NCI-H82 treated with DMSO at 0.1 percent for 48 hours (cell line): ENCODE measurements around the gene SDR42E1.
"Not testable (repeated sequence)": the region's sequence is repeated elsewhere in the genome, so short reads cannot be mapped to it uniquely, and the experiment has no call there.

ENCODE experiments used
- DNase-seq: peaks from one replicate; lab custom pipeline; 2025; ENCODE audit not compliant: unreplicated experiment; lab: John Stamatoyannopoulos, UW

The SDR42E1 gene

DNA sequence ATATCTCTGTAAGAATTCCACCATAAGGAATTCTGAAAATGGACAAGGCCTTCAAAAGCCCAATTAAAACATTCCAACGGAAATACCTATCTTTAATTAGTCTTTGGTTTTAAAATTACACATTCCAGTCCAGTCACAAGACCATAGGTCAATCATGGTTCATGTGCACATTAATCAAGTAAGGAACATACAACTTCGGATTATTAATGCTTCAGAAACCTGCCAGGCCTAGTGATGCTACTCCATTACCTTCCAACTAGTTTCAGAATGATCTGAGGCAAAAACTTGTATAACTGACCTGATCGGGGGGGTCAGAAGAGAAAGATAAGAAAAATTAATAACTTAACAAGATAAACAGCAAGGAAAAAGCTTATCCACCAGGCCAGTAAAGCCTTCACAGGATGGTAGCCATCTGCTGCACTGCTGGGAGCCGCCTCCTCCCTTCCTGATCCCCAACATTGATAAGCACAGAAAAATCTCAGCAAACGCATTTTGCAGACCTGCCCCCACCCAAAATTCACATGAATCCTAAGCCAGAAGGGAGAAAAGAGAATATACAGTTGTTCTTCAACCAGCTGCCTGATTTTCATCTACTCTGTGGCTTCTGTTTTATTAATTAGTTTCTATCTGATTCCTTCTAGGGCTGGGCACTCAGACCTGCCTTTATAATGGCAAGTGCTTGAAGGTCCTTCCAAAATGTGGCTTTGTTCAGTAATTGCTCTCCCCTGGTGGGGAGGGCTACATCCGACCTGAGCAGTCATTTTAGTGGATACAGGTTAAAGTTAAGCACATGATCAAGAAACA is 6.0 kb downstream of the SDR42E1 start:
- DNase-seq = peak; percentile 77

DNA sequence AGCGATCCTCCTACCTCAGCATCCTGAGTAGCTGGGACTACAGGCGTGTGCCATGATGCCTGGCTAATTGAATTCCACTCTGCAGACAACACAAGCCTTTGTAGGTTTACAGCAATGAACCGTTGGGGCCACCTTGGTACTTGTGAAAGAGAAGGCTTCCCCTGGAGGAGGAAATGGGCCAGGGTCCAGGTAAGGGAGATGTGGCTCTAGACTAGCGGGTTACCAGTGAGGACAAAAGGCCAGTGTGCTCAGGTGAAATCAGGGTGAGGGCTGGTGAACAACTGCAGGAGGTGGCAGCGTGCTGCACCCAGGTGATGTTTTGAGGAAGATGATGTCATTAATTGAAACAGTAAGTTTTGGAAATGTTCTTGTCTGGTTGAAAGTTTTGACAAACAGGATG is 6.7 kb downstream of the SDR42E1 start:
- DNase-seq = no peak

DNA sequence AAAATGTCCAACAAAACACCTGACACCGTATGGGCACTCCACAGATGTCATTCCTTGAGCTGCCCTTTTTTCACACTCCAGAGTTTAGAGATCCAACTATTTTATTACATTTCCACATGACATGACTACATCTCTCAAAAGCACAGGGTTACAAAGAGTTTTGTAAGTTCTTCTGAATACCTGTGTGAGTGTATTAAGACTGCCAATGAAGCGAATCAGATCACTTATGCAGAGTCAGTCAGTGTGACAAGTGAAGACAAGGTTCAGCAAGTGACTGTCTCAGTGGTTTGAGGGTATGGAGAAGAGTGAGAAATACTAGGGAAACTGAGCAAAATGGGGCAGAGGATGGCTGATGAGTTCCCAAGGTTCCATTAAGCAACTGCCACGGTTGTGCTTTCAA is 8.4 kb downstream of the SDR42E1 start:
- no peak for DNase-seq

DNA sequence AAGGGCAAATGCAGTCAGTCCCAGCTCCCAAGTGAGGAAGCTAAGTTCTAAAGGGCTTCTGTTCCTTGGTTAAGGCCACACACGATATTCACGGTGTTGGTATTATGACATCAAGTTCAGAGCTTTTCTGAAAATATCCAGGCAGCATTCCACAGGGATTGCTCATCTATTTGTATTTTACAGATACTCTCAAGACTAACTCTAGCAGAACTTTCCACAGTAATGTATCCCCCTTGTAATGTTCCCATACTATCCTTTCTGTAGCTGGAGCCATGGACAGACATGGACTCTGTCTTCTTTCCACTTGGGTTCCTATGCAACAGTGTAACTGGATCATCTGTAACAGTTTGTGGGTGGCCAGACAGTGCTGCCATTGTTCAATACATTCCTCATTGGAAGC is 13.5 kb downstream of the SDR42E1 start:
- DNase-seq = no peak

DNA sequence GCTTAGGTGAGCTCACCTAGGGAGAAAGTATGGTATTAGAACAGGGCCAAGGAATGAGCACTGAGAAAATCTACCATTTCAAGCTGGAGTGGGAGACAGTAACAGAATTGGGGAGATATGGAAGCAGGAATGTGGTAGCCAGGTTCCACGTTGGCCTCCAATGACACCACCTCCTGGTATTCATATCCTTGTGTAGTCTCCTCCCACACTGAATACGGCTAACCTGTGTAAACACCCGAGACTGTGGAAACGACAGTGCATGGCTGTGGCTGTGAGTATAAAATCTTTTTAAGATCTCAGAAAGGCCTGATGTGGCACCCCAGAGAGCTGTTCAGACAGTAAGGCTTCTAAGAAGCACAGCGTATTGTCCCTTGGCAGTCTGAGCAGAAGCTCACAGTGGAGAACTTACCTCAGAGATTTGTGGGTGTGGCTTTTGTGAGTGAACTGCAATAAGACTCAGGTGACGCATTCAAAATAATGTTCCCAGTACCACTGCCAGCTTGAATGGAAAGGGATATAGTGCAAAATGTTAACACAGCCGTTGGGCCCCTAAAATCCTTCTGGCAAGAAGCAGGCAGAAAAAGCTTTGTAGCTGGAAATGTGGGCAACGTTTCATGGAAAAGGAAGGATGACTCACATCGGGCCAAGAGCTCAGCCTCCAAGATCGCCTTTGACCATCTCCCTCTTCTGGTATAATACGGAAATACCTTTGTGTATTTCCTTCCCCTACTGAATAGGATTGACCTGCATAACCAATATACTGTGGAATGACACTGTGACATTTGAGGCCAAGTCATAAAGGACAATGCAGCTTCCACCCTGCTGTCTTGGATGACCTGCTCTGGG is 14.4 kb downstream of the SDR42E1 start:
- DNase-seq = no peak

DNA sequence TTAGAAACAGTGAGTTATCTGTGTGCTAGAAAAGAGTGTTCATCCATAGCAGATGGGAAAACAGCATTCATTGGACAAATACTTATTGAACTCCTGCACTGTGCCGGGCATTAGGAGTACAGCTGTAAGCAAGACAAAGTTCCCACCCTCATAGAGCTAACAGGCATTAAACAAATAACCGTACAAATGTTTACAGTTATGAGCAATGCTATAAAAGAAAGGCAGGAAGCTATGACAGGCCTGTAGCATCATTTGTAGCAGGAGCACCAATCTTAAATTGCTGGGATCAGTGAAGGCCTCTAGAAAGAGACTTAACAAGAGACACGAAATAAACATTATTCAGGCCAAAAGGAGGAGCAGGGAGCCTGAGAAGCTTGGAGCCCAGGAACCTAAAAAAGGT is 15.6 kb downstream of the SDR42E1 start:
- DNase-seq = no peak

DNA sequence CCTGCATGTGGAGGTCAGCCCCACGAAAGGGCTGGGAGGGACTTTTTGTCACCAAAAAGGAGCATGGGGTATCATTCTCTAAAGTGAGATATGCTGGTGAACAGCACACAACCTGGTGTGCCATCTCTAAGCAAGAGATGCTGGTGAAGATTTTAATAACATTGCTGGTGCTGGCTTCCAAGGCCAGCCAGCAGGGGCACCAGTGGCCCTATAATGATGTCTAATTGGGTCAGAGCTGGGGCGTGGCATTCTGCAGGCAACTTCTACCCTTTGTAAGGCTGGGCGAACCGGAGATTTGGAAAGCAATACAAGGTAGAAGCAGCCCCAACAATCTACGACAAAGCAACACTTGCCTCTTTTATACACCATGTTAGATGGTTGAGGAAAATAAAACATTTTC is 16.8 kb downstream of the SDR42E1 start:
- DNase-seq = no peak

DNA sequence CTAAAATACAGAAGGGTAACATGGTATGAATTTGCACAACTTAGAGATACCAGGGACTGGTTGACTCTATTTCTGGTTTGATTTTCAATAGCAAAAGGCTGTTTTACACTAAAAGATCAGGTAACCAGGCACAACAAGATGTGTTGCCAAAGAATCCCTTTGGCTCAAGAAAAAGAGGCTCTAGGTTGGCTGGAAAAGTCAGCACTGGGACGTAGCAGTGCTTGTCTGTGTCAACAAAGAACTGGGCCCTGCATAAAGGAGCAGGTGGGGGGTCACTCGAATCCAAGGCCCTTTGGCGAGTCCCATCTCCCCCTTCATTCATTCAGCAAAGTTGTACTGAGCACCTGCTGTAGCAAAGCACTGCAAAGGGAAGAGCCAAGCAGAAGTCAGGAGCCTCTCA is 18.4 kb downstream of the SDR42E1 start:
- DNase-seq = no peak

DNA sequence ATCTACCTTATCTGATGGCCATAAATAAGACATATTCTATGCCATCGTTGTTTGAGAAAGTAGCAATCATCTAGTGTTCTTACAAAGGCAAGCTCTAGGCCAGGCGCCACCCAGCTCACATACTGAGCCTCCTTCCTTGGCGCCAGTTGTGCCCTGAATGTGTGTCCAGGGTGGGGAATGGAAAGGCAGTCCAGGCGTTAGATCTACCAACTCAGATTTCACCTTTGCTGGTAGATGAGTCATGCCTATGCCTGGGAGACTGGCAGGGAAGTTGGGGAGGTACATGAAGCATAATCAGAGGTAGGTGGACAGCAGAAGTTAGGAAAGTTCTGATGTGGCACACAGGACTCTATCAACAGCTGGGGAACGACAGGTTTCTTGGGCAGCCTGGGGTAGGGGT is 23.6 kb downstream of the SDR42E1 start:
- no peak for DNase-seq

DNA sequence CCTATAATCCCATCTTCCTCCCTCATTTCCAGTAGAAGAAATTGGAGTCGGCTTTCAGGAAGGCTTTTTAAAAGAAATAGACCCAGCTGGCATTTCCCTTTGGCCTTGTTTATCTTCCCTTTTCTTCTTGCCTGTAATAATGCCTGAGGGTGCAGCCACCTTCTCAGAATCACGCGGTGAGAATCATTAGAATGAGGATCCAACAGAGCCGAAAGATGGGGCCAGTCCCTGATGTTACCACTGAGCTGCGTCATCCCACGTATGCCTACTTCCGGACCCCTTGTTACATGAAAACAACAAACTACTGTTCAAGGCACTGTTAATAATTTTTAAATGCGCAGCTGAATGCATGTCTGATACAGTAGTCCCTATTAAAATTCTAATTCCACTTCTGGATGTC is 24.1 kb downstream of the SDR42E1 start:
- DNase-seq = no peak

DNA sequence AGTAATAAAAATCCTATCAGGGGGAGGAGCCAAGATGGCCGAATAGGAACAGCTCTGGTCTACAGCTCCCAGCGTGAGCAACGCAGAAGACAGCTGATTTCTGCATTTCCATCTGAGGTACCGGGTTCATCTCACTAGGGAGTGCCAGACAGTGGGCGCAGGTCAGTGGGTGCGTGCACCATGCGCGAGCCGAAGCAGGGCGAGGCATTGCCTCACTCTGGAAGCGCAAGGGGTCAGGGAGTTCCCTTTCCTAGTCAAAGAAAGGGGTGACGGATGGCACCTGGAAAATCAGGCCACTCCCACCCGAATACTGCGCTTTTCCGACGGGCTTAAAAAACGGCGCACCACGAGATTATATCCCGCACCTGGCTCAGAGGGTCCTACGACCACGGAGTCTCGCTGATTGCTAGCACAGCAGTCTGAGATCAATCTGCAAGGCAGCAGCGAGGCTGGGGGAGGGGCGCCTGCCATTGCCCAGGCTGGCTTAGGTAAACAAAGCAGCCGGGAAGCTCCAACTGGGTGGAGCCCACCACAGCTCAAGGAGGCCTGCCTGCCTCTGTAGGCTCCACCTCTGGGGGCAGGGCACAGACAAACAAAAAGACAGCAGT is 33.8 kb downstream of the SDR42E1 start:
- DNase-seq = not testable (repeated sequence)

DNA sequence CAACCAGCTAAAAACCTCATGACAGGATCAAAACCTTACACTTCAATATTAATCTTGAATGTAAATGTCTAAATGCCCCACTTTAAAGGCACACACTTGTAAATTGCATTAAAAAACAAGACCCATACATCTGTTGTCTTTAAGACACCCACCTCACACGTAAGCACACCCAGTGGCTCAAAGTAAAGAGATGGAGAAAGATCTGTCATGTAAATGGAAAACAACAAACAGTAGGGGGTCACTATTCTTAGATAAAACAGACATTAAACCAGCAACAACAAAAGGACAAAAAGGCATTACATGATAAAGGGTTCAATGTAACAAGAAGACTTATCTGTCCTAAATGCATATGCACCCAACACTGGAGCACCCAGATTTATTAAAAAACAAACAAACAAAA is 35.6 kb downstream of the SDR42E1 start:
- DNase-seq = no peak

DNA sequence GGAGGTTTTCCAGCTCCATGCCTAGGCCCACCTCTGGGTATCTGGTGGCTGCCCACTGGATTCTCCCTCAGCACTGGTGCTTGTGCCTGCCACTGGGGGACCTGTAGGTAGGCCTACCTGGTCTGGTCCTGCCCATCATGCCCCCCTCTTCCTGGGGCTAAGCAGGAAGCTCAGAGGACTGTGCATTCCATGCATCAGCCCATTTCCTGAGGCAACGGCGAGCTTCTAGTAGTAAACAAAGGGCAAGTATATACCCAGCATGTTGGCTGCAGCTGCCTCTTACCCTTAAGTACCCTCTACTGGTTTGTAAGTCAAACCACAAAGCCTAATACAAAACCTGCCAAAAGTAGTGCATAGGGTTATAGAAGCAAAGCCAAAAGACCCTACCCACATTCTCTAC is 37.5 kb downstream of the SDR42E1 start:
- no peak for DNase-seq

DNA sequence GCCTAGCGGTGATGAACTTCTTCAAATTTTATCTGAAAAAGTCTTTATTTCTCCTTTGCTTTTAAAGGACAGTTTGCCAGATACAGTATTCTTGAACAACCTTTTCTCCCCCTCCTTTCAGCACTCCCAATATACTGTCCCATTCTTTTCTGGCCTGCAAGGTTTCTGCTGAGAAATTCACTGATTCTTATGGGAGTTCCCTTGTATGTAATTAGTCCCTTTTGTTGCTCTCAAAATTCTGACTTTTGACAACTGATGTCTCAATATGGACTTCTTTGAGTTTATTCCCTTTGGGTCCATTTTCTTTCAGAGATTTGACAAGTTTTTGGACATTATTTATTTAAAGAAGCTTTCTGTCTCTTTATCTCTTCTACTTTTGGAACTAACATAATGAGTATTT is 39.4 kb downstream of the SDR42E1 start:
- DNase-seq = no peak

DNA sequence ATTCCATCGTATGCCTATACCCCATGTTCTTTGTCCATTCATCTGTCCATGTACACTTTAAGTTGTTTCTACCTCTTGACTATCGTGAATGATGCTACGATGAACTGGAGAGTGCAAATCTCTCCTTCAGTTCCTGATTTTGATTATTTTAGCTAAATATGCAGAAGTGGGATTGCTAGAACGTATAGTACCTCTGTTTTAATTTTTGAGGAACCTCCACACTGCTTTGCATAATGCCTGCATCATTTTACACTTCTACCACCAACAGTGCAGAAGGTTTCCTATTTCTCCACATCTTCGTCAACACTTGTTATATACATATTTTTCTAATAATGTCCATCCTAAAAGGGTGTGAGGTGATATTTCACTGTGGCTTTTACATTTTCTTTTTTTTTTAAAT is 43.9 kb downstream of the SDR42E1 start:
- DNase-seq = no peak

DNA sequence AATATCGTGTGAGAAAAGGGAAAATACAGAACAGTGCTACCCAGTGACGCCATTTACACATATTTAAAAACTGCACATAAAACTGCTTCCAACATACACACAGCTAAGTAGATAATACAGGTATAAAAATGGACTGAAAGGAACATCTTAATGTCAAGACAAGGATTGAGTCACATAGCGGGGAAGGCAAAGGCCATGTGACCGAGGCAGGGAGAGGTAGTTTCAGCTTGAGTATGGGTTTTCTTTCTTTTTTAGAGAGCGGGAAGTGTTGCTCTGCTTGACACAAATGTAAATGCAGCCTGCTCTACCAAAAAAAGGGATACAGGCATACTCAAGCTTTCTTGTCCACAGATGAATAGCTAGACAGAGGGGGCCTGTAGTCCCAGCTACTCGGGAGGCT is 46.5 kb downstream of the SDR42E1 start:
- DNase-seq = no peak

DNA sequence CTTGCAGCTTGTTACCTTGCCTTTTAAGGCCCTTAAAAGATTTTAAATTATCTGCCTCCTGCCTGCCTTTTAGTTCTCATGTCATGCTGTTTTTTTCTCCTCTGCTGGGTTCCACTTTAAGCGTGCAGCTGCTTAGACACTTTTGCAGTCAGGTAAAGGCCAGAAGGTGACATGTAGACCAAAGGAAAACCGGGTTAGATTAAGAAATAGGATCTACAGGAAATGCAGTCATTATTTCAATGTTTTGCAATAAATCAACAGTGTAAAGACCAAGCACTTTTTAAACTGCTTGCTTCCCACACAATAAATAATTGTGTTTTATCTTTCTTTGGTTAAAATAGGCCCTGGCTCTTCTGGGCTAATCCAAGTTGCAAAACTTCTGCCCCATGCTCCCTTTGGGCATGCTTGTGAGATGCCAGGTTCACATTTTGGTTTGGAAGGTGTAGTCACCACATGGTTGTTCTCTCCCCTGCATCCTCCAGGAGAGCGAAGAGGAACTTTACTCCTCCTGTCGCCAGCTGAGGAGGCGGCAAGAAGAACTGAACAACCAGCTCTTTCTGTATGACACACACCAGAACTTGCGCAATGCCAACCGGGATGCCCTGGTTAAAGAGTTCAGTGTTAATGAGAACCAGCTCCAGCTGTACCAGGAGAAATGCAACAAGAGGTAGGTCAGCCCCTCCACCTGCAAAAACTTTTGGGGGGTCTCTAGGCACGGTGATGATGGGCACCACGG is 54.9 kb downstream of the SDR42E1 start:
- no peak for DNase-seq

DNA sequence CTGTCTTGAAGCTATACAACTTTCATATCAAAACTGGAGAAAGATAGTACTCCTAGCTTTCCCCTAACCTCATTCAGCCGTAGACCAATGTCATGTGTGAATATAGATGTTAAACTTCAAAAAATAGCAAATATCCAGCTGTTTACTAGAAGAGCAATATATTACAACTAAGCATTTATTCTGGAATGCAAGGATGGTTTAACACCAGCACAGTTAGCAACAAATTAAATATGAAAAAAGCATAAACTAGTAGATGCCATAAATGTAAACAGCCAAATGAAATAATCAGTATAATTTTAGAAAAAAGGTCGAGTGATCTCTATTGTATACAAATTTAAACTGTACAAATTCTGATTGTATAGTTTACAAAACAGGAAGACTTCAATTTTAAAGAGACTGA is 59.7 kb downstream of the SDR42E1 start:
- no peak for DNase-seq

DNA sequence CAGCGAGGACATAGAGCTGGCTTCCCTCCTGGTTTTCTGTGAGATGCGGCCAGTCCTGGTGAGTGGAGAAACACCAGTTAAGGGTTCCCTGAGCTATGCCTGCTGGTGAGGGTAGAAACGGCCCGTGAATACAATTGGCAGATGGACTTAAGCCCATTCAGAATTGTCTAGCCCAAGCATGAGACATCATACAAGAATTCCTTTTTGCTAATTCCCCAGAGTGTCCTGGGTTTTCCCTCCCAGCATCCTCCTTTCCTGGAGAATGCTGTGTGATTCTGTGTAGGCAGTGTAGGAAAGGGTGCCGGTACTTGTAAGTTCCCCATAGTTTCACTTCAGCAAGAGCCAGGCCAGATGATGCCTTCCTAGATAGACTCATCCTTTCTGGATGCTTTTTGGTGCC is 65.1 kb downstream of the SDR42E1 start:
- DNase-seq = no peak

DNA sequence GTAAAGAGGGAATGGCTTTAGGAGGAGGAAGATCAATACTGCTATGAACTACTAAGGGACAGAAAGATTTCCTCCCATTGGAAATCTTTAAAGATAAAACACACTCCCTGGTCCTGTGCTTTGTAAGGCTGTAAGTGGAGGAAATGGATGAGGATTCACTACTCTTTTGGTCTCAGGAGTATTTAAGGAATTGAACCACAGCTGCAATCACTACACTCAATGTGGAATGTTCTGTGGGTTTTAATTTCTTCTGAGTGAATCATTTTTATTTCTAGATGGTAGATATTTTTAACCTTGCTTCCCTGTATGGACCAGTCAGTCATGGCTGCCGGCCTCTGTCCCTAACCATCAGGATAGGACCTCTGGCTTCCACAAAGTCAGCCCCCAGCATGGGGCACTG is 65.6 kb downstream of the SDR42E1 start:
- no peak for DNase-seq

DNA sequence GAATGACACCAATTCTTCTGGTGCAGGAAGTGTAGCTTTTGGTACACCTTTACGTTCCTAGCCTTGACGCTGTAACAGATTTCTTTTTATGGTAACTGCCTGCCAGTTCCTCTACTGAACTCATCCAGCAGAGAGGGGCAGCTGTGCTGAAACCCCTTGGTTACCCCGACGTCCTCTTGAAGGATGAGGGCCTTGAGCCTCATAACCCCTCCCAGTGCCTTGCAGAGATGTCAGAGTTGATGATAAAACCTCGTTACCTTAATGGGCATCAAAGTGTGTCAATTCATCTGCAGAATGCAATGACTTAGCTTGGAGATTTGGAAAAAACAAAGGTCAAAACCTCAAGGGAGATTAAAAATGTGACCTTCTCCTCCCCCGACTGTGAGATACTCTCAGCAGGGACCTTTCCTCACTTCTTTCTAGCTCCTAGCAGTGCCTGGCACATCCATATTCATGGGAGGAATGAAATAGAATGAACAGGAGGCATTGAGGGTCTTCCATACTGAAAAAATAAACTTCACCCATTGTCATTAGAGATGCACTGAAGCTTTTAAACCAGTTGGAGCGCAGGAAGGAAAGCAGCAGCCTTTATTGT is 69.2 kb downstream of the SDR42E1 start:
- peak; percentile 18 for DNase-seq
